ENCODE results near the gene MUC5AC. TPM values are rescaled to one million over a fixed set of nuclear protein-coding genes. Genes with fewer than 3 reads are reported as not detected.

The MUC5AC gene
- total and polyA plus RNA-seq, 2 of the 13 experiments (the other 11 are each of a cell fraction or from before 2014, with no cell fraction given): under 0.01 TPM; not detected in 1

DNA sequence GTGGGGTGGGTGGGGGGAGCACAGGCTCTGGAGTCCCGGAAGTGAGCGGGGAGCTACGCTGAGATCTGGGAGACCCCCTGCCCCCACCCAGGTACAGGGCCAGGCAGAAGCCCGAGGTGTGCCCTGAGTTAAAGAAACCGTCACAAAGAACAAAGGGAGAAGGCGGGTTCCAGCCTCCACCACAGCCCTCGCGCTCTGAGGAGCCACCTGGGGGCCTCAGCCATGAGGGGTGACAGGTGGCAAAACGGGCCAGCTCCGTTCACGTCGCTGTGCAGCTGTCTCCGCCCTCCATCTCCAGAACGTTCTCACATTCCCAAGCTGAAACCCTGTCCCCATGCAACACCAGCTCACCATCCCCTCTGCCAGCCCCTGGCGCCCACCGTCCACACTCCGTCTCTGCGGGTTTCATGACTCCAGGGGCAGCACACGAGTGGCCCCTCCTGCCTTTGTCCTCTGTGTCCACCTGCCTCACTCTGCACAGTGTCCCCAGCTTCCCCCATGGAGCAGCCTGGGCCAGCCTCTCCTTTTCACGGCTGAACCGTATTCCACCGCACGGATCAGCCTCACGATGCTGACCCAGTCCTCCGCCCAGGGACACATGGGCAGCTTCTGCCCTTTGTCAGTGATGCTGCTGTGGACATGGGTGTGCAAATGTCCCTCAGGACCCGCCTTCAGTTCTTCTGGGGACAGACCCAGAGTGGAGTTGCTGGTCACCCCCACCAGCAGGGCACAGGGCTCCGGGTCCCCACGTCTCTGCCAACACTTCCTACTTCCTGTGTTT lies 63.4 kb downstream of the MUC5AC start (continued):
- TF ChIP-seq, protein P1, sequence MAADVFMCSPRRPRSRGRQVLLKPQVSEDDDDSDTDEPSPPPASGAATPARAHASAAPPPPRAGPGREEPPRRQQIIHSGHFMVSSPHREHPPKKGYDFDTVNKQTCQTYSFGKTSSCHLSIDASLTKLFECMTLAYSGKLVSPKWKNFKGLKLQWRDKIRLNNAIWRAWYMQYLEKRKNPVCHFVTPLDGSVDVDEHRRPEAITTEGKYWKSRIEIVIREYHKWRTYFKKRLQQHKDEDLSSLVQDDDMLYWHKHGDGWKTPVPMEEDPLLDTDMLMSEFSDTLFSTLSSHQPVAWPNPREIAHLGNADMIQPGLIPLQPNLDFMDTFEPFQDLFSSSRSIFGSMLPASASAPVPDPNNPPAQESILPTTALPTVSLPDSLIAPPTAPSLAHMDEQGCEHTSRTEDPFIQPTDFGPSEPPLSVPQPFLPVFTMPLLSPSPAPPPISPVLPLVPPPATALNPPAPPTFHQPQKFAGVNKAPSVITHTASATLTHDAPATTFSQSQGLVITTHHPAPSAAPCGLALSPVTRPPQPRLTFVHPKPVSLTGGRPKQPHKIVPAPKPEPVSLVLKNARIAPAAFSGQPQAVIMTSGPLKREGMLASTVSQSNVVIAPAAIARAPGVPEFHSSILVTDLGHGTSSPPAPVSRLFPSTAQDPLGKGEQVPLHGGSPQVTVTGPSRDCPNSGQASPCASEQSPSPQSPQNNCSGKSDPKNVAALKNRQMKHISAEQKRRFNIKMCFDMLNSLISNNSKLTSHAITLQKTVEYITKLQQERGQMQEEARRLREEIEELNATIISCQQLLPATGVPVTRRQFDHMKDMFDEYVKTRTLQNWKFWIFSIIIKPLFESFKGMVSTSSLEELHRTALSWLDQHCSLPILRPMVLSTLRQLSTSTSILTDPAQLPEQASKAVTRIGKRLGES (CRISPR knock-in tag; IDR thresholded peaks at IDR 0.05; ENCODE audit: borderline replicate concordance): no peak

DNA sequence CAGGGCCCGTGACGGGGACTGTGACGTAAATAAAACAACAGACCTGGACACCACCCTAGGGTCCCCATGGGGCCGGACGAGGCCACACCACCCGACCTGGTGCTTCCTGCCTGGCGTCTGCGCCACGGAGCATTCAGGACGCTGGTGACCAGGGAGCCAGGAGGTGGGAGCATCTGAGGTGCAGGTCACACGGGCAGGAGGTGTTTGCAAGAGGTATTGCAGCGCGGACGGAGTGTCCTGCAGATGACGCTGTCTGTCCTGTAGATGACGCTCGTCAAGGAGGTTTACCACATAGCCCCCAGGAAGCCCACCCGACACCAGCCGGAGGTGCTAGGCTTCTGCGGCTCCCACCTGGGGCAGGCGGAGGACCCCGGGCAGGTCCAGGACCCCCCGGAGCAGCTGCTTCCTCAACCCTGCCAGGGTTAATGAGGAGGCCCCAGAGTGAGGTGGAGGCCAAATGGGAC lies 64.1 kb downstream of the MUC5AC start:
- TF ChIP-seq, protein P2, sequence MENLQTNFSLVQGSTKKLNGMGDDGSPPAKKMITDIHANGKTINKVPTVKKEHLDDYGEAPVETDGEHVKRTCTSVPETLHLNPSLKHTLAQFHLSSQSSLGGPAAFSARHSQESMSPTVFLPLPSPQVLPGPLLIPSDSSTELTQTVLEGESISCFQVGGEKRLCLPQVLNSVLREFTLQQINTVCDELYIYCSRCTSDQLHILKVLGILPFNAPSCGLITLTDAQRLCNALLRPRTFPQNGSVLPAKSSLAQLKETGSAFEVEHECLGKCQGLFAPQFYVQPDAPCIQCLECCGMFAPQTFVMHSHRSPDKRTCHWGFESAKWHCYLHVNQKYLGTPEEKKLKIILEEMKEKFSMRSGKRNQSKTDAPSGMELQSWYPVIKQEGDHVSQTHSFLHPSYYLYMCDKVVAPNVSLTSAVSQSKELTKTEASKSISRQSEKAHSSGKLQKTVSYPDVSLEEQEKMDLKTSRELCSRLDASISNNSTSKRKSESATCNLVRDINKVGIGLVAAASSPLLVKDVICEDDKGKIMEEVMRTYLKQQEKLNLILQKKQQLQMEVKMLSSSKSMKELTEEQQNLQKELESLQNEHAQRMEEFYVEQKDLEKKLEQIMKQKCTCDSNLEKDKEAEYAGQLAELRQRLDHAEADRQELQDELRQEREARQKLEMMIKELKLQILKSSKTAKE (CRISPR knock-in tag; IDR thresholded peaks at IDR 0.05; ENCODE audit: borderline replicate concordance): no peak
- TF ChIP-seq, protein P3, sequence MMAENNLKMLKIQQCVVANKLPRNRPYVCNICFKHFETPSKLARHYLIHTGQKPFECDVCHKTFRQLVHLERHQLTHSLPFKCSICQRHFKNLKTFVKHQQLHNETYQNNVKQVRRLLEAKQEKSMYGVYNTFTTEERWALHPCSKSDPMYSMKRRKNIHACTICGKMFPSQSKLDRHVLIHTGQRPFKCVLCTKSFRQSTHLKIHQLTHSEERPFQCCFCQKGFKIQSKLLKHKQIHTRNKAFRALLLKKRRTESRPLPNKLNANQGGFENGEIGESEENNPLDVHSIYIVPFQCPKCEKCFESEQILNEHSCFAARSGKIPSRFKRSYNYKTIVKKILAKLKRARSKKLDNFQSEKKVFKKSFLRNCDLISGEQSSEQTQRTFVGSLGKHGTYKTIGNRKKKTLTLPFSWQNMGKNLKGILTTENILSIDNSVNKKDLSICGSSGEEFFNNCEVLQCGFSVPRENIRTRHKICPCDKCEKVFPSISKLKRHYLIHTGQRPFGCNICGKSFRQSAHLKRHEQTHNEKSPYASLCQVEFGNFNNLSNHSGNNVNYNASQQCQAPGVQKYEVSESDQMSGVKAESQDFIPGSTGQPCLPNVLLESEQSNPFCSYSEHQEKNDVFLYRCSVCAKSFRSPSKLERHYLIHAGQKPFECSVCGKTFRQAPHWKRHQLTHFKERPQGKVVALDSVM (CRISPR knock-in tag; IDR thresholded peaks at IDR 0.05): peak; percentile 45; the same call in 1 of the 2 replicates
- no peak for TF ChIP-seq TAF15 (IDR thresholded peaks at IDR 0.05; ENCODE audit: low read depth, low read length, poor library complexity, severe bottlenecking)
- TF ChIP-seq CTCF (CRISPR knock-in tag; IDR thresholded peaks at IDR 0.05): peak; percentile 34
- Histone ChIP-seq H3K27ac (ENCODE audit: extremely low read length, insufficient read depth, low read length) (no peak overlapping the region), H3K4me3 (replicated peaks in 1 of 3; ENCODE audit: insufficient read depth in 1 of 3, low read depth in 2 of 3, low read length in 3 of 3) (no peak overlapping the region), H3K79me2 (ENCODE audit: insufficient read depth, low read length) (no peaks in the 10 kb centered on the region), H3K27me3 (ENCODE audit: control insufficient read depth in 1 of 2, insufficient read depth in 2 of 2, low read length in 2 of 2) (peaks cover 20 to 69% of the 10 kb centered on the region in 2 experiments), H2AFZ (ENCODE audit: low read length) (no peak overlapping the region), H4K20me1 (ENCODE audit: insufficient read depth, low read length) (peaks cover 13% of the 10 kb centered on the region; the same call in 1 of the 2 replicates), H3K4me1 (ENCODE audit: insufficient read depth, low read length) (peaks cover 36% of the 10 kb centered on the region), H3K9me3 (ENCODE audit: low read length) (no peaks in the 10 kb centered on the region), H3K4me2 (ENCODE audit: low read depth, low read length) (no peak overlapping the region), H3K36me3 (replicated peaks in 1 of 2; ENCODE audit: control insufficient read depth in 1 of 2, insufficient read depth in 2 of 2, low read length in 2 of 2) (no peaks in the 10 kb centered on the region), H3K9ac (ENCODE audit: insufficient read depth, low read depth, low read length) (no peak overlapping the region)
- ATAC-seq (no peak), FAIRE-seq (no peak), DNase-seq (ENCODE audit: low spot score) (no peak)
- POLR2A ChIA-PET: no interaction called here
- in situ Hi-C loops (cut with HindIII; ENCODE audit: extremely low pct_ligation_motif_present, low pct_unique_long_range_greater_than_20kb) (no loop called here), intact Hi-C loops (cut with micrococcal nuclease; ENCODE audit: unreplicated experiment) (no loop called here)
- BruUV-seq (replicated peaks): no TSS peak
- CTCF ChIA-PET (ENCODE audit: low intra/inter-chr PET ratio, low total read pairs): no interaction called here
- 48% methylated on average over 4 of the region's 23 CpGs for WGBS (ENCODE audit: low lambda C conversion rate)

All from HepG2 (cell line).